Subcutaneous adipose tissue (tissue), 4 donors: ENCODE results near the gene DEF6. TPM values are rescaled to one million over a fixed set of nuclear protein-coding genes. Genes with fewer than 3 reads are reported as not detected.

ENCODE experiments used
- CTCF ChIP-seq: fragments of 450-650 bp; IDR thresholded peaks from one replicate; pipeline ENCODE4 v1.5.1; 2016; ENCODE audit warnings: low read depth, mild to moderate bottlenecking, control low read depth, antibody characterized with exemption, moderate library complexity
- total RNA-seq, 4 donors: library from RNA; depleted of rRNA; stranded (reverse); fragments of >200 nt; gene quantifications; one replicate each; pipeline ENCODE4 v1.1.0, GENCODE V29; 2016

Gene DEF6
- total RNA-seq, 4 donors from 2014 or later = 1.9 to 13.6 (median 5.0) TPM

- no peak for TF ChIP-seq CTCF
Measured at GRCh38 chr6:35259194-35259947, 38.2 kb upstream of the DEF6 start, which contains the start of gene ZNF76. Gene ZNF76, plus strand, starts transcription at chr6:35259735. Its CDS starts 21,417 bp downstream, at chr6:35281152.

GRCh38 chr6:35259948-35260590, 37.5 kb upstream of the DEF6 start:
- no peak for TF ChIP-seq CTCF

GRCh38 chr6:35260591-35261570, 36.7 kb upstream of the DEF6 start:
- no peak for TF ChIP-seq CTCF

- TF ChIP-seq CTCF = no peak
Measured at GRCh38 chr6:35262596-35262995, 35.0 kb upstream of the DEF6 start.

GRCh38 chr6:35264550-35265274, 32.9 kb upstream of the DEF6 start:
- no peak for TF ChIP-seq CTCF

- TF ChIP-seq CTCF = no peak
Measured at GRCh38 chr6:35265523-35265922, 32.1 kb upstream of the DEF6 start.
